ENCODE results near the gene PPFIA2.

Gene PPFIA2

DNA sequence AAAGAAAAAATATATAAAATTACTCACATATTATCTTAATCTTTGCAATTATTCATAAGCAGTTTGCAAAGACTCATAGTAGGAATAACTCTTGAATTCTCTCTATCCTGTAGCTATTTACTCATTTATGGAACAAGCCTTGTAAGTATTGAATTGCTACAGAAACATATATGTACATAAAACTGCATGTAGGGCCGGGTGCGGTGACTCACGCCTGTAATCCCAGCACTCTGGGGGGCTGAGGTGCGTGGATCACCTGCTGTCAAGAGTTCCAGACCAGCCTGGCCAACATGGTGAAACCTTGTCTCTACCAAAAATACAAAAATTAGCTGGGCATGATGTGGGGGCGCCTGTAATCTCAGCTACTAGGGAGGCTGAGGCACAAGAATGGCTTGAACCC is 286.2 kb downstream of the PPFIA2 start:
- CTCF ChIA-PET: no interaction called here
- Mint-ChIP-seq H3K4me3 (no peak overlapping the region), H3K4me1 (no peaks in the 10 kb centered on the region), H3K27me3 (no peaks in the 10 kb centered on the region), H3K36me3 (no peaks in the 10 kb centered on the region), H3K9me3 (peaks cover 2% of the 10 kb centered on the region), H3K27ac (no peak overlapping the region)
- no peak for DNase-seq

DNA sequence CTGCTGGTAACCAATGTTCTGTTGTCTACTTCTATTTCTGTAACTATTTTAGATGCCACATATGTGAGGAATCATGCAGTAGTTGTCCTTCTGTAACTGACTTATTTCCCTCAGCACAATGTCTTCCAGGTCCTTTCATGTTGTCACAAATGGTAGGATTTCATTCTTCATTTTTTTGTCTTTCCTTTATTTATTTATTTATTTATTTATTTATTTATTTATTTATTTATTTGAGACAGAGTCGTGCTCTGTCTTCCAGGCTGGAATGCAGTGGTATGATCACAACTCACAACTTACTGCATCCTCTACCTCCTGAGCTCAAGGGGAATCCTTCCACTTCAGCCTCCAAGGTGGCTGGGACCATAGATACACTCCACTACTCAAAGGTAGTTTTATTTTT is 288.2 kb downstream of the PPFIA2 start:
- Mint-ChIP-seq H3K27me3 (no peaks in the 10 kb centered on the region), H3K27ac (no peak overlapping the region), H3K4me3 (no peak overlapping the region), H3K9me3 (peaks cover 2% of the 10 kb centered on the region), H3K4me1 (no peaks in the 10 kb centered on the region), H3K36me3 (no peaks in the 10 kb centered on the region)
- CTCF ChIA-PET: no interaction called here
- DNase-seq: no peak

DNA sequence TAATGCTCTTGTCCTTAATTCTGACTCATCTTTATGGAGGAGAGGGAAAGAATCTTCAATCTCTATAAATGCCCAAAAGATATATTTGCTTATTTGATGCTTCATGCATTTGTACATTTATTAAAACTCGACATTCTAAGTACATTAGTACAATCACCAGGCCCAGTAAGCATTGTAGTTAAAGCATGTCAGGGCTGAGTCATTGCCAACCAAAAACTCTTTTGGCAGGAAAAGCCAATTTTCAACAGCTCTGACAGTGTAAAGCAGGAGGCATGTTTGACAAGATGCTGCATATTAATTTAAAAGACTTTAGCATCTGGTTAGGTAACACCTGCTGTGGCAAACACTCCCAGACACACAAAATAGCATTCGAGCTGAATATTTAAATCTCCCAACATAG is 290.9 kb downstream of the PPFIA2 start:
- Mint-ChIP-seq H3K27me3 (no peaks in the 10 kb centered on the region), H3K9me3 (peaks cover 2% of the 10 kb centered on the region), H3K4me1 (no peaks in the 10 kb centered on the region), H3K27ac (no peak overlapping the region), H3K36me3 (no peaks in the 10 kb centered on the region), H3K4me3 (no peak overlapping the region)
- CTCF ChIA-PET: no interaction called here
- no peak for DNase-seq

- CTCF ChIA-PET: no interaction called here
- no peak overlapping the region for H3K4me3 Mint-ChIP-seq
- H3K36me3 Mint-ChIP-seq: no peaks in the 10 kb centered on the region
- no peaks in the 10 kb centered on the region for H3K4me1 Mint-ChIP-seq
- H3K27me3 Mint-ChIP-seq: no peaks in the 10 kb centered on the region
- H3K9me3 Mint-ChIP-seq: no peaks in the 10 kb centered on the region
- H3K27ac Mint-ChIP-seq: no peak overlapping the region
- no peak for DNase-seq
Observed at GRCh38 chr12:81465876-81466275, 293.3 kb downstream of the PPFIA2 start.

DNA sequence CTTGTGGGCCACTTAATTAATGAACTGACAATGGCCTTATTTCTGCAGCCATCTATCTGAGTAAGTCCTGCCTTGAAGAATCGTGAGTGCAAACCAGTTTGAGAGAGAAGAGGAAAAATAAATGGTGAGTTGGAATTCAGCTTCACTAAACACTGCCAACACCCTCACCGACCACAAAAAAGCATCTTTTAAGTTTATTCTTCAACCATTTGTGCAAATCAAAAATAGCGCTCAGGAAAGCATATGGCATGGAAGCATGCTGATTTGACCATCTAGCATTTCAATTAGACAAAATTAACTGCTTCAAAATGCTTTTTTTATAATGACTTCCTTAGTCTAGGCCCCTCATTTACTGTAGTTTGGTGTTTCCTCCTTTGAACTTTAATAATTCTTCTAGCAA is 294.0 kb downstream of the PPFIA2 start:
- Mint-ChIP-seq H3K36me3 (no peaks in the 10 kb centered on the region), H3K9me3 (no peaks in the 10 kb centered on the region), H3K4me1 (no peaks in the 10 kb centered on the region), H3K27ac (no peak overlapping the region), H3K4me3 (no peak overlapping the region), H3K27me3 (no peaks in the 10 kb centered on the region)
- CTCF ChIA-PET: no interaction called here
- DNase-seq: no peak

- Mint-ChIP-seq H3K9me3 (no peaks in the 10 kb centered on the region), H3K4me3 (no peak overlapping the region), H3K4me1 (no peaks in the 10 kb centered on the region), H3K27me3 (no peaks in the 10 kb centered on the region), H3K36me3 (no peaks in the 10 kb centered on the region), H3K27ac (no peak overlapping the region)
- CTCF ChIA-PET: no interaction called here
- DNase-seq: no peak
Observed at GRCh38 chr12:81461163-81461562, 298.0 kb downstream of the PPFIA2 start.

DNA sequence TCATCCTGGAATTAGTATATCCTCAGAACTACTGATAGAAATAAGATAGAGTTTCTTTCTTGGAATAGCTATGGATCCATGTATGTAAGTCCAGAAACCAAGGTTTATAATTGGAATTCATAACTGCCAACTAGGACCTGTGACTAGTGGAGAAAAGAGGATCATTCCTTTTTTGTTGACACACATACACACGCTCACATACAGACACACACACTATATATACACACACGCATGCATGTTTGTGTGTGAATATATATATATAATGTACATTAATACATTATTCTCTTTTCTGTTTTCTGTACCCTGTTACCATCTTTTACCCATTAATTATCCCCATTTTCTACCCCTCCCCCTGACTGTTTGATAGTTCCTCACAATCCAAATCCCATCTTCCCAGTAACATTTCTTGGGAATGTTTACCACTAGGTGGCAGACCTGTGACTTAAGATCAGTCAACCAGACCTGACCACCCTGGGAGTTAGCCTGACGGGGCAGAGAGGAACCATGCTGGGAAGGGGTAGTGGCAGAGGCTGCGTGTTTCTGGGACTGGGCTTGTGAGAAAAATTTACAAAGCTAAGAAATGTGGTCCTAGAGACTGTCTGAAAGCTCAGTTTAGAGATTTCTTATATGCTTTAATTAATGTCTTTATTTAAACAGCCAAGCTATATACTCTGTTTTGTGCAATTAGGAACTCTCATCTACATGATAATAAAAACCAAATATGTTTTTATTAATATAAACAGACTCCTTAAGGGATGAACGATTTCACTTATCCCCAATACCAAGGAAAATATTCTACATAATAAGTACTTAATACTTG is 308.0 kb downstream of the PPFIA2 start:
- H3K27ac Mint-ChIP-seq: no peak overlapping the region
- no peaks in the 10 kb centered on the region for H3K27me3 Mint-ChIP-seq
- CTCF ChIA-PET: no interaction called here
- H3K4me3 Mint-ChIP-seq: no peak overlapping the region
- H3K9me3 Mint-ChIP-seq: peaks cover 1% of the 10 kb centered on the region
- no peaks in the 10 kb centered on the region for H3K36me3 Mint-ChIP-seq
- no peak for DNase-seq
- H3K4me1 Mint-ChIP-seq: no peaks in the 10 kb centered on the region

- no peak for DNase-seq
- Mint-ChIP-seq H3K27ac (no peak overlapping the region), H3K27me3 (no peaks in the 10 kb centered on the region), H3K36me3 (no peaks in the 10 kb centered on the region), H3K4me3 (no peak overlapping the region), H3K4me1 (no peaks in the 10 kb centered on the region), H3K9me3 (no peaks in the 10 kb centered on the region)
- CTCF ChIA-PET: no interaction called here
Observed at GRCh38 chr12:81441629-81442028, 317.5 kb downstream of the PPFIA2 start.

- Mint-ChIP-seq H3K27me3 (no peaks in the 10 kb centered on the region), H3K27ac (no peak overlapping the region), H3K36me3 (no peaks in the 10 kb centered on the region), H3K9me3 (no peaks in the 10 kb centered on the region), H3K4me3 (no peak overlapping the region), H3K4me1 (no peaks in the 10 kb centered on the region)
- CTCF ChIA-PET: no interaction called here
- DNase-seq: no peak
Observed at GRCh38 chr12:81440001-81440400, 319.1 kb downstream of the PPFIA2 start.

GRCh38 chr12:81439344-81439743 is 319.8 kb downstream of the PPFIA2 start:
- no peaks in the 10 kb centered on the region for H3K27me3 Mint-ChIP-seq
- DNase-seq: no peak
- no peaks in the 10 kb centered on the region for H3K36me3 Mint-ChIP-seq
- no peak overlapping the region for H3K4me3 Mint-ChIP-seq
- CTCF ChIA-PET: no interaction called here
- H3K27ac Mint-ChIP-seq: no peak overlapping the region
- no peaks in the 10 kb centered on the region for H3K4me1 Mint-ChIP-seq
- no peaks in the 10 kb centered on the region for H3K9me3 Mint-ChIP-seq

DNA sequence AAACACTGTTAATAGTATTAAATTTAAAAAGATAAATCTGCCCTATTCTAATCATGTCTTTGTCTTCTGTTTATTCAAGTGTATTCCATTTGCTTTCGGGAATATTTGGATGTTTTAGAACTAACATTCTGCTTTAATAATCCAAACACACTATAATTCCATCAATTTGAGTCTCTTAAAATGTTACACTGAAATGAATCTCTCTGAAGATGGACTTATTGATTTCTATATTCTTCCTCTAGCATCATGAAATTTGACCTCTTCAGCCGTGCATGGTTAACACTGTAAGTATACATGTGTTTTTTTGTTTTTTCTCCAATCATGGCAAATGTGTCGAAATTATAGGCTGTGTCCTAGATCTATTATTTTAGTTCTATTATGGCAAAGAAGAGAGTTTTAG is 342.1 kb downstream of the PPFIA2 start:
- no peak for DNase-seq
- Mint-ChIP-seq H3K9me3 (no peaks in the 10 kb centered on the region), H3K27ac (no peak overlapping the region), H3K36me3 (no peaks in the 10 kb centered on the region), H3K27me3 (no peaks in the 10 kb centered on the region), H3K4me3 (no peak overlapping the region), H3K4me1 (no peaks in the 10 kb centered on the region)
- CTCF ChIA-PET: no interaction called here

DNA sequence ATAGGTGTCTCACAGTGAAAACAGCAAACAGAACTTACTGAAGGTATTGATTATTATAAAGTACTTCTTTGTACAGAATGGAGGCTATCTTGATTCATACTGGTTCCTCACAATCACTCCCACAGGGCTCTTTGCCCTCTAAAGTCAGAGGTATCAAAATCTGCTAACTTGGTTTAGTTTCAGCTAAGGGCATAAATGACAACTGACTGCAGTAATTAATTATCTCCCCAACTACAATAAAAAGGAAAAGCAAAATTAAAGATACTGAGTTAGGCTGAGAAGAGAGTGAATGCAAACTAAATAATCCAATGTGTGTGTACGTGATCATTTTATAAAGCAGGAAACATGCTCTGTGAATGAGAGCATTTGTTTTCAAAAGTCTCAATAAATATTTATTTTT is 342.6 kb downstream of the PPFIA2 start:
- DNase-seq: no peak
- Mint-ChIP-seq H3K27me3 (no peaks in the 10 kb centered on the region), H3K4me3 (no peak overlapping the region), H3K9me3 (no peaks in the 10 kb centered on the region), H3K27ac (no peak overlapping the region), H3K36me3 (no peaks in the 10 kb centered on the region), H3K4me1 (no peaks in the 10 kb centered on the region)
- CTCF ChIA-PET: no interaction called here

DNA sequence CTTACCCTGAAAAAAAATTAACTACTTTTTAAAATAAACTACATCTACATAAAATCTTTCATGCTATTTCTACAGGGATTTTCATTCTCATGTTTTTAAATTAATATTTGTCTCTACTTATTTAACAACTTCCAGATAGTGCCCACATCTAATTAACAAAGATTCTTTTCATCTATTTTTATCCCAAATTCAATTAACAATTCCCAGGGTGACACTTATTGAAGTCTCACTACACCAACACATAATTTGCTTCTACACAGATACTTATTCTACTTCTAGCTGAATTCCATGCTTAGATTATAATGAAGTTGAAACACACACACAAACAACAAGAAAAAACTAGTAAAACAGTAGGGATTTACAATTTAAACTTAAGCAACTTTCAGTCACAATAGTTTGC is 344.7 kb downstream of the PPFIA2 start:
- no peaks in the 10 kb centered on the region for H3K9me3 Mint-ChIP-seq
- no peak overlapping the region for H3K27ac Mint-ChIP-seq
- DNase-seq: no peak
- H3K36me3 Mint-ChIP-seq: no peaks in the 10 kb centered on the region
- H3K4me1 Mint-ChIP-seq: no peaks in the 10 kb centered on the region
- H3K27me3 Mint-ChIP-seq: no peaks in the 10 kb centered on the region
- H3K4me3 Mint-ChIP-seq: no peak overlapping the region
- CTCF ChIA-PET: no interaction called here

GRCh38 chr12:81412940-81413339 is 346.2 kb downstream of the PPFIA2 start:
- Mint-ChIP-seq H3K36me3 (no peaks in the 10 kb centered on the region), H3K27me3 (no peaks in the 10 kb centered on the region)
- CTCF ChIA-PET: no interaction called here

GRCh38 chr12:81403348-81403747 is 355.8 kb downstream of the PPFIA2 start:
- H3K27me3 Mint-ChIP-seq: no peaks in the 10 kb centered on the region
- H3K4me3 Mint-ChIP-seq: no peak overlapping the region
- no peaks in the 10 kb centered on the region for H3K36me3 Mint-ChIP-seq
- peaks cover 2% of the 10 kb centered on the region for H3K9me3 Mint-ChIP-seq
- DNase-seq: no peak
- H3K4me1 Mint-ChIP-seq: no peaks in the 10 kb centered on the region
- no peak overlapping the region for H3K27ac Mint-ChIP-seq
- CTCF ChIA-PET: no interaction called here

More at GRCh38 chr12:81412940-81413339, 346.2 kb downstream of the PPFIA2 start:
- no peak overlapping the region for H3K4me3 Mint-ChIP-seq
- DNase-seq: no peak
- H3K27ac Mint-ChIP-seq: no peak overlapping the region
- H3K9me3 Mint-ChIP-seq: no peaks in the 10 kb centered on the region
- no peaks in the 10 kb centered on the region for H3K4me1 Mint-ChIP-seq

GRCh38 chr12:81401241-81401640 is 357.9 kb downstream of the PPFIA2 start:
- Mint-ChIP-seq H3K4me3 (no peak overlapping the region), H3K9me3 (no peaks in the 10 kb centered on the region)
- no peak for DNase-seq

More at GRCh38 chr12:81401241-81401640, 357.9 kb downstream of the PPFIA2 start:
- Mint-ChIP-seq H3K27me3 (no peaks in the 10 kb centered on the region), H3K27ac (no peak overlapping the region), H3K36me3 (no peaks in the 10 kb centered on the region), H3K4me1 (no peaks in the 10 kb centered on the region)
- CTCF ChIA-PET: no interaction called here
